ENCODE measurements around the gene BNIP3. TPM values are rescaled to one million over a fixed set of nuclear protein-coding genes. Genes with fewer than 3 reads are reported as not detected.

Gene BNIP3
- total RNA-seq, 2 experiments from 2014 or later: 207 to 216 TPM

- Mint-ChIP-seq H3K27ac (no peak overlapping the region), H3K9me3 (no peaks in the 10 kb centered on the region), H3K4me3 (no peak overlapping the region), H3K27me3 (no peaks in the 10 kb centered on the region), H3K4me1 (ENCODE audit: low read depth) (no peaks in the 10 kb centered on the region), H3K36me3 (ENCODE audit: low read depth) (no peaks in the 10 kb centered on the region)
- DNase-seq (no peak), ATAC-seq (no peak)
- no peak for TF ChIP-seq CTCF (IDR thresholded peaks at IDR 0.05)
- POLR2A ChIA-PET: no interaction called here
- intact Hi-C loops (cut with micrococcal nuclease): no loop called here
- CTCF ChIA-PET: interaction anchor here (2.2 kb wide), 1 partner anchor 24 kb away, joined by 11 read pairs; no protein-coding TSS in a partner anchor
Measured at GRCh38 chr10:131998845-131999681, 17.3 kb upstream of the BNIP3 start.

GRCh38 chr10:131998050-131998844 is 16.5 kb upstream of the BNIP3 start:
- H3K27ac Mint-ChIP-seq: no peak overlapping the region
- no peak for TF ChIP-seq CTCF (IDR thresholded peaks at IDR 0.05)
- H3K36me3 Mint-ChIP-seq (ENCODE audit: low read depth): no peaks in the 10 kb centered on the region
- no peaks in the 10 kb centered on the region for H3K4me1 Mint-ChIP-seq (ENCODE audit: low read depth)
- no peaks in the 10 kb centered on the region for H3K27me3 Mint-ChIP-seq
- no peaks in the 10 kb centered on the region for H3K9me3 Mint-ChIP-seq
- CTCF ChIA-PET: no interaction called here
- POLR2A ChIA-PET: no interaction called here
- DNase-seq (no peak), ATAC-seq (no peak)
- no peak overlapping the region for H3K4me3 Mint-ChIP-seq
- intact Hi-C loops (cut with micrococcal nuclease): no loop called here

GRCh38 chr10:131997366-131998049 is 15.8 kb upstream of the BNIP3 start:
- Mint-ChIP-seq H3K27me3 (no peaks in the 10 kb centered on the region), H3K4me1 (ENCODE audit: low read depth) (no peaks in the 10 kb centered on the region), H3K9me3 (no peaks in the 10 kb centered on the region), H3K27ac (no peak overlapping the region), H3K4me3 (no peak overlapping the region), H3K36me3 (ENCODE audit: low read depth) (no peaks in the 10 kb centered on the region)
- TF ChIP-seq CTCF (IDR thresholded peaks at IDR 0.05): no peak
- DNase-seq (no peak), ATAC-seq (no peak)
- ChIA-PET CTCF (no interaction called here), POLR2A (no interaction called here)
- intact Hi-C loops (cut with micrococcal nuclease): no loop called here

- DNase-seq (no peak), ATAC-seq (no peak)
- no peaks in the 10 kb centered on the region for H3K9me3 Mint-ChIP-seq
- no peaks in the 10 kb centered on the region for H3K36me3 Mint-ChIP-seq (ENCODE audit: low read depth)
- intact Hi-C loops (cut with micrococcal nuclease): no loop called here
- ChIA-PET CTCF (no interaction called here), POLR2A (interaction anchor here (0.9 kb wide), 1 partner anchor 10 kb away, joined by 3 read pairs; no protein-coding TSS in a partner anchor)
- H3K4me3 Mint-ChIP-seq: no peak overlapping the region
- H3K4me1 Mint-ChIP-seq (ENCODE audit: low read depth): no peaks in the 10 kb centered on the region
- H3K27ac Mint-ChIP-seq: no peak overlapping the region
- no peaks in the 10 kb centered on the region for H3K27me3 Mint-ChIP-seq
- no peak for TF ChIP-seq CTCF (IDR thresholded peaks at IDR 0.05)
Measured at GRCh38 chr10:131996466-131997365, 15.0 kb upstream of the BNIP3 start.

Data from activated CD8-positive, alpha-beta T cell treated with anti-CD3 and anti-CD28 coated beads for 36 hours (primary cell).